Lung (tissue), 12 donors: Measurements from ENCODE around the gene FYN. TPM values are rescaled to one million over a fixed set of nuclear protein-coding genes. Genes with fewer than 3 reads are reported as not detected.

ENCODE experiments used
- ATAC-seq: fragments of 200-7000 bp; cut with Tn5 transposase; one replicate; pipeline ENCODE4 v1.9.1; 2020; ENCODE audit warnings: moderate number of reproducible peaks; ENCODE audit not compliant: insufficient read depth, low FRiP score
- DNase-seq, 3 donors: peaks; one replicate each; pipeline ENCODE4 v3.0.0-alpha.2; 2013 to 2017
- H3K27ac ChIP-seq, 2 donors: one replicate each; pipeline ENCODE4 v1.5.1; 2013; ENCODE audit warnings: mild to moderate bottlenecking in 2 of 2, moderate library complexity in 2 of 2, control low read depth in 1 of 2, inconsistent platforms in 1 of 2, low read depth in 1 of 2, low read length in 1 of 2
- H3K27me3 ChIP-seq, 3 donors: one replicate each; pipeline ENCODE4 v1.5.1; 2013; ENCODE audit warnings: low read length in 2 of 3; ENCODE audit not compliant: control insufficient read depth in 3 of 3, insufficient read depth in 3 of 3
- H3K36me3 ChIP-seq, 4 donors: one replicate each; pipeline ENCODE4 v1.5.1; 2013; ENCODE audit warnings: low read length in 4 of 4, mild to moderate bottlenecking in 1 of 4, moderate library complexity in 1 of 4; ENCODE audit not compliant: control insufficient read depth in 4 of 4, insufficient read depth in 4 of 4
- H3K4me1 ChIP-seq, 5 donors: one replicate each; pipeline ENCODE4 v1.5.1; 2013; ENCODE audit warnings: low read length in 5 of 5, mild to moderate bottlenecking in 2 of 5, moderate library complexity in 1 of 5; ENCODE audit not compliant: control insufficient read depth in 5 of 5, insufficient read depth in 5 of 5
- H3K4me3 ChIP-seq: one replicate; pipeline ENCODE4 v1.5.1; 2013; ENCODE audit warnings: mild to moderate bottlenecking, control low read depth, moderate library complexity
- H3K9ac ChIP-seq, 2 donors: one replicate each; pipeline ENCODE4 v1.5.1; 2013; ENCODE audit warnings: low read length in 2 of 2, control low read depth in 1 of 2; ENCODE audit not compliant: insufficient read depth in 1 of 2
- H3K9me3 ChIP-seq, 4 donors: one replicate each; pipeline ENCODE4 v1.5.1; 2013; ENCODE audit warnings: low read length in 3 of 4, mild to moderate bottlenecking in 1 of 4, moderate library complexity in 1 of 4; ENCODE audit not compliant: control insufficient read depth in 4 of 4, insufficient read depth in 3 of 4
- WGBS, 2 donors: extraction: QIAGEN DNeasy Blood & Tissue Kit; methylation state at CpG; one replicate each; pipeline ENCODE4 v1.1.7; 2013; 5-methylcytosine and 5-hydroxymethylcytosine counted together
- polyA plus RNA-seq, 2 donors: library from polyadenylated mRNA; stranded (reverse); fragments of 200-250 nt; gene quantifications; one replicate each; pipeline ENCODE4 v1.2.1, GENCODE V29; 2013
- total RNA-seq, 2 donors: library from RNA; depleted of rRNA in 1 of 2; stranded (reverse); fragments of >200 nt in 1 of 2; gene quantifications; one replicate each; pipeline ENCODE4 v1.2.1, GENCODE V29; 2014 to 2021
- TF ChIP-seq, protein P1 (sequence below): IDR thresholded peaks from 2 replicates; pipeline ENCODE4 v1.5.1; 2012; ENCODE audit warnings: mild to moderate bottlenecking; ENCODE audit errors: control extremely low read depth, extremely low read depth
- donor health status: control.
- donor health status: control.
- donor health status: Bipolar disorder and iron deficiency.
- donor health status: healthy.
- donor health status: DM: yes; HTN: yes; CAD: no.

The FYN gene
- total and polyA plus RNA-seq, 4 donors = 27.3 to 157 (median 71.0) TPM

DNA sequence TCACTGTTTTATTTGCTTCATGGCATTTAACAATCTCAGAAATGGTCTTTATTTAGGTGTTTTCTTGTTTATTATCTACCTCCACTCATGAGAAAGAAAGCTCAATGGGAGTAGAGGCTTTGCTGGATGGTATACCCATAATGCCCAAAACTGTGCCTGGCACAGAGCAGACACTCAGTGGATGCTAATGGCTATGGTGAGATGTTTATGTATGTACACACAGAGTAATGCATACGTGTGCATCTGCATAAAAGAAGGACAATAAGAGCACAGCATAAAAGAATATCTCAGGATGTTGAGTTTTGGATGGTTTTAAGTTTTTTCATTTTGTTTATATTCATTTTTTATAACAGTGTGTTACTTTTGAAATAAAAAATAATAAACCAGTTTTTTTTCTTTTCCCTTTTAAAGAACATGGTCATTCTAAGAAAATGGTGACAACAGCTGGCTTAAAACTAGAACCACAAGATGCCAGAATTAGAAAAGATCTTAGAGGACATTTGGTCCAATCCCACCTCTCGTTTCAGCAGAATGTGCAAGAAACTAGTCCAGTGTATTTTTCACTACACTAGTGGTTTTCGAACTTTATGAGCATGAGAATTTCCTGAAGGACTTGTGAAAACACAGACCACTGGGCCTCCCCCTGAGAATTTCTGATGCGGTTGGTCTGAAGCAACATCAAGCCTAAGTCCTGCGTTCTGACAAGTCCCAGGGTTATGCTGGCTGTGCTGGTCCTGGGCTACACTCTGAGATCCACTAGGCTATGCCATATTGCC, 131.9 kb downstream of the FYN start:
- Histone ChIP-seq H3K9ac (no peak overlapping the region), H3K4me3 (no peak overlapping the region), H3K36me3 (peaks cover 0 to 4% (median under 1%) of the 10 kb centered on the region in 4 donors), H3K4me1 (peaks cover 12 to 22% (median 19%) of the 10 kb centered on the region in 5 donors), H3K9me3 (peaks cover 0 to 2% (median 0%) of the 10 kb centered on the region in 4 donors), H3K27me3 (no peaks in the 10 kb centered on the region), H3K27ac (no peak overlapping the region)
- TF ChIP-seq, protein P1, sequence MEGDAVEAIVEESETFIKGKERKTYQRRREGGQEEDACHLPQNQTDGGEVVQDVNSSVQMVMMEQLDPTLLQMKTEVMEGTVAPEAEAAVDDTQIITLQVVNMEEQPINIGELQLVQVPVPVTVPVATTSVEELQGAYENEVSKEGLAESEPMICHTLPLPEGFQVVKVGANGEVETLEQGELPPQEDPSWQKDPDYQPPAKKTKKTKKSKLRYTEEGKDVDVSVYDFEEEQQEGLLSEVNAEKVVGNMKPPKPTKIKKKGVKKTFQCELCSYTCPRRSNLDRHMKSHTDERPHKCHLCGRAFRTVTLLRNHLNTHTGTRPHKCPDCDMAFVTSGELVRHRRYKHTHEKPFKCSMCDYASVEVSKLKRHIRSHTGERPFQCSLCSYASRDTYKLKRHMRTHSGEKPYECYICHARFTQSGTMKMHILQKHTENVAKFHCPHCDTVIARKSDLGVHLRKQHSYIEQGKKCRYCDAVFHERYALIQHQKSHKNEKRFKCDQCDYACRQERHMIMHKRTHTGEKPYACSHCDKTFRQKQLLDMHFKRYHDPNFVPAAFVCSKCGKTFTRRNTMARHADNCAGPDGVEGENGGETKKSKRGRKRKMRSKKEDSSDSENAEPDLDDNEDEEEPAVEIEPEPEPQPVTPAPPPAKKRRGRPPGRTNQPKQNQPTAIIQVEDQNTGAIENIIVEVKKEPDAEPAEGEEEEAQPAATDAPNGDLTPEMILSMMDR = no peak
- 88 to 90% methylated on average over 5 of the region's 5 CpGs for WGBS, 2 donors
- DNase-seq (no peak), ATAC-seq (no peak)

DNA sequence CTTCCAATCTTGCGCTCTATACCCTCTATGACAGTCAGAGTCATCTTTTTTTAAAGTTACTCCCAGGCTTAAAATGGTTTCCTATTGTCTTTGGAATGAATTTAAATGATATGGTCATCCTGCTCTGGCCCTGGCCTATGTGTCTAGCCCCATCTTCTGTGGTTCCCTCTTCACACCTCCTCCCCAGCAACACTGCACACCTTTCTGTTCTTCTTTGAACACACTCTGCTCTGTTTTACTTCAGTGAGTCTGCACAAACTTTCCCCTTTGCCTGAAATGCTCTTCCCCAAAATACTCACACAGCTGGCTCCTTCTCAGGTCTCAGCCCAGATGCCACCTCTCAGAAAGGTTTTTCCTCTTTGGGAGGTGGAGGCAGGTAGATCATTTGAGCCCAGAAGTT, 132.7 kb downstream of the FYN start:
- no peak for ATAC-seq
- no peak overlapping the region for H3K9ac ChIP-seq
- H3K27ac ChIP-seq = no peak overlapping the region
- TF ChIP-seq, protein P1 = no peak
- no peak overlapping the region for H3K4me3 ChIP-seq
- peaks cover 0 to 4% (median under 1%) of the 10 kb centered on the region in 4 donors for H3K36me3 ChIP-seq
- 100% methylated on average over 1 of the region's 1 CpG for WGBS, 2 donors
- DNase-seq = no peak
- peaks cover 0 to 2% (median 0%) of the 10 kb centered on the region in 4 donors for H3K9me3 ChIP-seq
- no peaks in the 10 kb centered on the region for H3K27me3 ChIP-seq
- H3K4me1 ChIP-seq = peaks cover 12 to 22% (median 17%) of the 10 kb centered on the region in 5 donors

DNA sequence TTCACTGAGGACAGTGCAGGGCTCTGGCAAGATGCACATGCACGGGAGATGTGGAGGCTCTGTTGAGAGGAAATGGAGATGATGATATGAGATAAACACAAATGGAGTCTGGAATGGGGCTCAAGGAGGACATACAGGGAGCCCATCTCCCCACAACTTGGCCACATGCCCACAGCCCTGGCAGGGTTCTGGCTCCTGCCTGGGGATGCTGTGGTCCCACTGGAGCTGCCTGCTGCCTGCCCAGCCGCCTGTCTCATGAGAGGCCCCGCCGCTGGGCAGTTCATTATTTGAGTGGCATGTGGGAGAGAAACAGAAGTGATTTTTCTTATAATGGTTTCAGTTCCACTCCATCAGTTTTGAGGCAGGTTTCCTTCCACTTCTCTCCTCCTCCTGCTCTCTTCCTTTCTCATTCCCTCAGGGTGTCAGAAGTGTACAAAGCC, 134.0 kb downstream of the FYN start:
- Histone ChIP-seq H3K9me3 (peaks cover 0 to 2% (median 0%) of the 10 kb centered on the region in 4 donors), H3K4me3 (no peak overlapping the region), H3K9ac (no peak overlapping the region), H3K27me3 (no peaks in the 10 kb centered on the region), H3K4me1 (peaks cover 11 to 24% (median 18%) of the 10 kb centered on the region in 5 donors), H3K36me3 (peaks cover 0 to 4% (median under 1%) of the 10 kb centered on the region in 4 donors), H3K27ac (no peak overlapping the region)
- TF ChIP-seq, protein P1 = no peak
- WGBS, 2 donors = 69 to 76% methylated on average over 4 of the region's 4 CpGs
- DNase-seq (no peak), ATAC-seq (no peak)
